Stimulated activated CD8-positive, alpha-beta memory T cell treated with anti-CD3 and anti-CD28 coated beads, Interleukin-4, amount 100 ng/mL, for 48 hours (primary cell): Measurements from ENCODE around the gene ASCL2.
"Not testable (repeated sequence)": the region's sequence is repeated elsewhere in the genome, so short reads cannot be mapped to it uniquely, and the experiment has no call there.

ENCODE experiments used
- DNase-seq: peaks from one replicate; pipeline ENCODE4 v3.0.0-alpha.2; 2020

Gene ASCL2

DNA sequence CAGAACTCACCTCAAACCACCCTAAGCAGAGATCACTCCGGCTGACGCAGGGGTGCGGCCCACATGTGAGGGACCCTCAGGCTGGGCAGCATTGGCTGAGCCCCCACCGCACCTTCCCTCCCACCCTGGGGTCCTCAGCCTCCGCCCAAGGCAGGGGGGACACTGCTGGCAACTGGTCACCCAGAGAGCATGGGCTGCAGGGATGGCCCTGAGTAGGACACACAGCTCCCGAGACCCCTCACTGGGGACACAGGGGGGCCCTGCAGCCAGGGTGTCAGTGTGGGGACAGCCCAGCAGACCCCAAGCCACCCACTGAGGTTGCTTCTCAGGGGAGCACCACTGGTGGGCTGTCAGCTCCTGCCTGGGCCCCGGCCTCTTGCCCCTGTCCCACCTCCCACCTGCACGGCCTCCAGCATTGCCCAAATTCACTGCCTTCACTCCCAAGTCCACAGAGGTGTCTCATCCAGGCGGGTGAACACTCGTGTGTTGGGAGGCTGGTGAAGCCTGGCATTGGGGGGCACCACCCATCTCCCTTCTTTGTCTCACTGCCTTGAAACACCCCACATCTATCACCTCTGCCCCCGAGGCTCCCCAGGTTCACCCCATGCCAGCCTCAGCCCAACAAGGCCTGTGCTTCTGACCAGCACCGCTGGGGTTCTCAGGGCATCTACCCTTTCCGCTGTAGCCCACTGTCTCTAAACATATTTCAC lies 26.7 kb upstream of the ASCL2 start:
- peak; percentile 19 for DNase-seq

GRCh38 chr11:2295971-2296912 lies 25.9 kb upstream of the ASCL2 start:
- DNase-seq, result peak; percentile 18

DNA sequence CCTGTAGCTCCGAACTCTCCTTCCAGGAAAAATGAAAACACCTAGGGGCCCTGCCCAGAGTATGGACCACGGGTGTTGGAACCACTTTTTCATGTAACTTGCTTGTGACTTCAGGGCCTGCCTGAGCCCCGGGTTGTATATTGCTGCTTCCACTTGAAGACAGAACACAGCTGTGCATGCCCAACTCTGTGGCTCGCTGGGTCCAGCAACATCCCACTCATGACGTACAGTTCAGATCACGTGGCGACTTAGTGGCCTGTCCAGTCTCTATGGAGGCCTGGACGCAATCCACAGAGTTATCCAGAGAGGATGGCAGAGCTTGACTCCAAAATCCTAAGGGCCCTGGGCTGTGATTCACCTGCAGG lies 24.5 kb upstream of the ASCL2 start:
- peak; percentile 19 for DNase-seq

- DNase-seq, result peak; percentile 22
Measured at GRCh38 chr11:2293984-2294925, 23.9 kb upstream of the ASCL2 start.

GRCh38 chr11:2293531-2293971 lies 23.2 kb upstream of the ASCL2 start:
- DNase-seq, result peak; percentile 16

DNA sequence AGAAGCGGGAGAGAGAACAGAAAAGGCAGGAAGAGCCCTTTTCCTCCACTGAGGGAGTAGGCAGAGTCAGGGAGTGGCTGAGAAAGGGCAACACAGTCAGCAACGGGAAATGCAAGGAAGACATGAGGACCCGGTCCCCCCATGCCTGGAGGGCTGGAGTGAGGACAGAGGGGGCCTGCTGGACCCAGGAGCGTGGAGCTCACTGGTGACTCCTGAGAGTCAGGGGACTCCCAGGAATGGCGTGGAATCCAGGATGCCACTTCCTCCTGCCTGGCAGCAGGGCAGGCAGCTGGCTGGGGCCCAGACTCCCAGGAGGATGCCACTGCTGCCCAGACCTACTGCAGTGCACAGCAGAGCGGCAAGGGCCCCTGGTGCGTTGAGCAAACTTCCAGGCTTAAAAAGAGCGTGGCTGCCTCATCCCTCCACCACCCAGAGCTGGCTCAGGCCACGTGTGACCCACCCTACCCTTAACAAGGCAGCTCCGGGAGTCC lies 20.0 kb upstream of the ASCL2 start:
- DNase-seq, result no peak

- no peak for DNase-seq
Measured at GRCh38 chr11:2289859-2290258, 19.5 kb upstream of the ASCL2 start.

DNA sequence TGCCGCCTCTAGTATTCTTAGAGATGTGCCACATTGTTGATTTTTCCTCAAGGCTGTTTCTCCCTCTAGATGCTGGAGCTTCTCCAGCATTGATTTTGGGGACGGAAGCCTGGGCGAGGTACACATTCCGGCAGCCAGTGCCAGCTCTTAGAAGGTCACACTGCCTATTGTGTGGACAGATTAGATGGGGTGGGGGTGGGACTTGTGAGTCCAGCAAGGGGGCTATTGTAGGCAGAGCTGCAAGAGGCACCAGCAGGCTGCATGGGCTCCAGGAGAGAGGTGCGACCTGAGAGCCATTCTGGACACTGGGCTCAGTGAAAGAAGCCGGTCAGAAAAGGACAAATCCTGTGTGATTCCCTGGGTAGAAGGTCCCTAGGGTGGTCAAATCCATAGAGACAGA lies 19.0 kb upstream of the ASCL2 start:
- no peak for DNase-seq

- DNase-seq, result peak; percentile 22
Measured at GRCh38 chr11:2287091-2287490, 16.7 kb upstream of the ASCL2 start.

- DNase-seq, result not testable (repeated sequence)
Measured at GRCh38 chr11:2286350-2286749, 16.0 kb upstream of the ASCL2 start.

GRCh38 chr11:2280208-2280607 lies 9.8 kb upstream of the ASCL2 start:
- no peak for DNase-seq

- DNase-seq, result no peak
Measured at GRCh38 chr11:2277933-2278523, 7.6 kb upstream of the ASCL2 start.

DNA sequence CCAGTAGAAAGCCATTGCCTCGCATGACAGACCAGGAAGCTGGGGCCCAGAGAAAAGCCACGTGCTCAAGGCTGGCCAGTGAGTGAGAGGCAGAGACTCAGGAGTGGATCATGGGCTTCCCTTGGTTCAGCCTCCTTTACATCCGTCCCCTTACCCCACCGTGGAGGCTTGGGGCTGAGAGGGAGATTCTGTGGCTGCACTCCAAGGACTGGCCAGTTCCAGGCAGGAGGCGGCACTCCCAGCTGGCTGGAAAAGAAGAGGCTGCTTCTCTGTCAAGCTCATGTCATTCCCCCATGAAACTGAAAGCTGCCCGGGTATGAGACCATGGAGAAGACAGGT lies 6.6 kb upstream of the ASCL2 start:
- no peak for DNase-seq

- no peak for DNase-seq
Measured at GRCh38 chr11:2276280-2277007, 6.1 kb upstream of the ASCL2 start.

- DNase-seq, result no peak
Measured at GRCh38 chr11:2275334-2276279, 5.2 kb upstream of the ASCL2 start.

DNA sequence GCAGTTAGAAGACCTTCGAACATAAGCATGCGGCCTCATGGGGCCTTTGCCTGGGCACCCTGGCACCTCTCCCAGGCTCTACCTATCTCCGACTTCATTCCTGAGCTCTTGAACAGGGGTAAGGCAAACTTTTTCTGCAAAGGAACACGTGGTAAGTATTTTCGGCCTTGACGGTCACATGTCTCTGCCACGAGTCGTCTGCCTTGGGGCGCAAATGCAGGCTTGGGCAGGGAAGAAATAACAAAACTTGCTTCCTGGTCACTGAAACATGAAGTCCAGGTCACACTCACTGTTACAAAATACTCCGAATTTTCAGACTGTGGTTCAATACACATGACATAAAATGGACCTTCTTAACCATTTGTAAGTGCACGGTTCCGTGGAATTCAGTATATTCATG lies 3.4 kb upstream of the ASCL2 start:
- DNase-seq, result no peak

- no peak for DNase-seq
Measured at GRCh38 chr11:2273311-2273710, 2.9 kb upstream of the ASCL2 start.

DNA sequence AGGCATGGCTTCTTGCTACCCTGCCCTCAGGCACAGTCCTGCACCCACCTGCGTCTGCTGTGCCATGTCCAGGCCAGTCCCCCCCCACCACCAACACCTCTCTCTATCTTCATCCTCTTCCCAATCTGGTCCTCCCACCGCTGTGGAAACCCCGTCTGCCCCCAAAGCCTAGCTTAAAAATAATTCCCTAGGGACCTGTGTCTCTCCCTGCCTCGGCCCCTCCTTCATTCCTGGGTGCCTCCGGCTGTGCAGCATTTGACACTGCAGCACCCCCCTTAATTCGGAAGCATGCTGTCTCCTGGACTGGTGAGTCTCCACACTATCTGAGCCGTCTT lies 2.5 kb upstream of the ASCL2 start:
- DNase-seq, result no peak

GRCh38 chr11:2272228-2272945 lies 2.0 kb upstream of the ASCL2 start:
- no peak for DNase-seq
